Measurements from ENCODE around the gene NSG2. TPM values are rescaled to one million over a fixed set of nuclear protein-coding genes. Genes with fewer than 3 reads are reported as not detected.

NSG2 gene
- total RNA-seq, 1 experiment from 2014 or later: not detected

GRCh38 chr5:174074369-174074768, 28.9 kb downstream of the NSG2 start:
- POLR2A ChIA-PET: no interaction called here
- CTCF ChIA-PET: interaction anchor here (1.0 kb wide), 1 partner anchor 29 kb away, joined by 4 read pairs; the partner anchor contains the start of gene NSG2
- no peak overlapping the region for H3K4me3 ChIP-seq (ENCODE audit: low read depth, low read length)
- peaks cover 6% of the 10 kb centered on the region for H3K4me1 Mint-ChIP-seq (ENCODE audit: low read depth, unreplicated experiment)
- no peak for TF ChIP-seq CTCF (IDR thresholded peaks at IDR 0.05; ENCODE audit: insufficient read depth in 1 of 2, low read depth in 1 of 2, low read length in 1 of 2, severe bottlenecking in 1 of 2, unreplicated experiment in 1 of 2)
- no peaks in the 10 kb centered on the region for H3K36me3 Mint-ChIP-seq (ENCODE audit: insufficient read depth, unreplicated experiment)
- no peaks in the 10 kb centered on the region for H3K36me3 ChIP-seq (ENCODE audit: control insufficient read depth, insufficient read depth, low read length)
- H3K9me3 Mint-ChIP-seq (ENCODE audit: unreplicated experiment): no peaks in the 10 kb centered on the region
- no peak overlapping the region for H3K4me3 Mint-ChIP-seq (ENCODE audit: unreplicated experiment)
- no peaks in the 10 kb centered on the region for H3K27me3 ChIP-seq (replicated peaks; ENCODE audit: control insufficient read depth, insufficient read depth, low read length)
- BruUV-seq (replicated peaks): no TSS peak
- no peaks in the 10 kb centered on the region for H3K4me1 ChIP-seq
- DNase-seq: no peak
- intact Hi-C loops (cut with micrococcal nuclease; ENCODE audit: unreplicated experiment): no loop called here
- H3K27me3 Mint-ChIP-seq (ENCODE audit: insufficient read depth, unreplicated experiment): peaks cover 18% of the 10 kb centered on the region
- H3K9me3 ChIP-seq: no peaks in the 10 kb centered on the region
- H3K27ac Mint-ChIP-seq (ENCODE audit: unreplicated experiment): no peak overlapping the region

GRCh38 chr5:174078416-174078815, 32.9 kb downstream of the NSG2 start:
- Histone ChIP-seq H3K4me1 (no peaks in the 10 kb centered on the region), H3K9me3 (no peaks in the 10 kb centered on the region), H3K27me3 (replicated peaks; ENCODE audit: control insufficient read depth, insufficient read depth, low read length) (no peaks in the 10 kb centered on the region), H3K4me3 (ENCODE audit: low read depth, low read length) (no peak overlapping the region), H3K36me3 (ENCODE audit: control insufficient read depth, insufficient read depth, low read length) (no peaks in the 10 kb centered on the region)
- no peaks in the 10 kb centered on the region for H3K4me1 Mint-ChIP-seq (ENCODE audit: low read depth, unreplicated experiment)
- DNase-seq: no peak
- H3K27me3 Mint-ChIP-seq (ENCODE audit: insufficient read depth, unreplicated experiment): peaks cover 34% of the 10 kb centered on the region
- POLR2A ChIA-PET: no interaction called here
- intact Hi-C loops (cut with micrococcal nuclease; ENCODE audit: unreplicated experiment): no loop called here
- CTCF ChIA-PET: no interaction called here
- no peaks in the 10 kb centered on the region for H3K36me3 Mint-ChIP-seq (ENCODE audit: insufficient read depth, unreplicated experiment)
- H3K27ac Mint-ChIP-seq (ENCODE audit: unreplicated experiment): no peak overlapping the region
- BruUV-seq (replicated peaks): no TSS peak
- no peaks in the 10 kb centered on the region for H3K9me3 Mint-ChIP-seq (ENCODE audit: unreplicated experiment)
- no peak for TF ChIP-seq CTCF (IDR thresholded peaks at IDR 0.05; ENCODE audit: insufficient read depth in 1 of 2, low read depth in 1 of 2, low read length in 1 of 2, severe bottlenecking in 1 of 2, unreplicated experiment in 1 of 2)
- no peak overlapping the region for H3K4me3 Mint-ChIP-seq (ENCODE audit: unreplicated experiment)

- CTCF ChIA-PET: interaction anchor here (0.8 kb wide), 1 partner anchor 16 kb away, joined by 4 read pairs; no protein-coding TSS in a partner anchor
- no peak for TF ChIP-seq CTCF (IDR thresholded peaks at IDR 0.05; ENCODE audit: insufficient read depth in 1 of 2, low read depth in 1 of 2, low read length in 1 of 2, severe bottlenecking in 1 of 2, unreplicated experiment in 1 of 2)
- POLR2A ChIA-PET: no interaction called here
- Mint-ChIP-seq H3K4me1 (ENCODE audit: low read depth, unreplicated experiment) (no peaks in the 10 kb centered on the region), H3K4me3 (ENCODE audit: unreplicated experiment) (no peak overlapping the region), H3K9me3 (ENCODE audit: unreplicated experiment) (no peaks in the 10 kb centered on the region), H3K36me3 (ENCODE audit: insufficient read depth, unreplicated experiment) (no peaks in the 10 kb centered on the region), H3K27ac (ENCODE audit: unreplicated experiment) (no peak overlapping the region), H3K27me3 (ENCODE audit: insufficient read depth, unreplicated experiment) (peaks cover 43% of the 10 kb centered on the region)
- no peaks in the 10 kb centered on the region for H3K9me3 ChIP-seq
- no peak for DNase-seq
- intact Hi-C loops (cut with micrococcal nuclease; ENCODE audit: unreplicated experiment): no loop called here
- no TSS peak for BruUV-seq (replicated peaks)
- H3K27me3 ChIP-seq (replicated peaks; ENCODE audit: control insufficient read depth, insufficient read depth, low read length): no peaks in the 10 kb centered on the region
- H3K4me3 ChIP-seq (ENCODE audit: low read depth, low read length): no peak overlapping the region
- no peaks in the 10 kb centered on the region for H3K4me1 ChIP-seq
- no peaks in the 10 kb centered on the region; the same call in 1 of the 2 replicates for H3K36me3 ChIP-seq (ENCODE audit: control insufficient read depth, insufficient read depth, low read length)
Measured at GRCh38 chr5:174082286-174082685, 36.8 kb downstream of the NSG2 start.

Data from Caco-2 (cell line).